Measurements from ENCODE around the gene STPG1. TPM values are rescaled to one million over a fixed set of nuclear protein-coding genes. Genes with fewer than 3 reads are reported as not detected.

STPG1 gene, protein sequence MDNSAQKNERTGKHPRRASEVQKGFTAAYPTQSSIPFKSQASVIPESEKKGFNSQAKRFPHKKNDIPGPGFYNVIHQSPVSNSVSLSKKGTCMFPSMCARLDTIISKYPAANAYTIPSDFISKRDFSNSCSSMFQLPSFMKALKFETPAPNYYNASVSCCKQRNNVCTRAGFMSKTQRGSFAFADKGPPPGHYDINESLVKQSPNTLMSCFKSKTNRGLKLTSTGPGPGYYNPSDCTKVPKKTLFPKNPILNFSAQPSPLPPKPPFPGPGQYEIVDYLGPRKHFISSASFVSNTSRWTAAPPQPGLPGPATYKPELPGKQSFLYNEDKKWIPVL
- total RNA-seq = 10.6 and 11.4 TPM in 2 replicates

DNA sequence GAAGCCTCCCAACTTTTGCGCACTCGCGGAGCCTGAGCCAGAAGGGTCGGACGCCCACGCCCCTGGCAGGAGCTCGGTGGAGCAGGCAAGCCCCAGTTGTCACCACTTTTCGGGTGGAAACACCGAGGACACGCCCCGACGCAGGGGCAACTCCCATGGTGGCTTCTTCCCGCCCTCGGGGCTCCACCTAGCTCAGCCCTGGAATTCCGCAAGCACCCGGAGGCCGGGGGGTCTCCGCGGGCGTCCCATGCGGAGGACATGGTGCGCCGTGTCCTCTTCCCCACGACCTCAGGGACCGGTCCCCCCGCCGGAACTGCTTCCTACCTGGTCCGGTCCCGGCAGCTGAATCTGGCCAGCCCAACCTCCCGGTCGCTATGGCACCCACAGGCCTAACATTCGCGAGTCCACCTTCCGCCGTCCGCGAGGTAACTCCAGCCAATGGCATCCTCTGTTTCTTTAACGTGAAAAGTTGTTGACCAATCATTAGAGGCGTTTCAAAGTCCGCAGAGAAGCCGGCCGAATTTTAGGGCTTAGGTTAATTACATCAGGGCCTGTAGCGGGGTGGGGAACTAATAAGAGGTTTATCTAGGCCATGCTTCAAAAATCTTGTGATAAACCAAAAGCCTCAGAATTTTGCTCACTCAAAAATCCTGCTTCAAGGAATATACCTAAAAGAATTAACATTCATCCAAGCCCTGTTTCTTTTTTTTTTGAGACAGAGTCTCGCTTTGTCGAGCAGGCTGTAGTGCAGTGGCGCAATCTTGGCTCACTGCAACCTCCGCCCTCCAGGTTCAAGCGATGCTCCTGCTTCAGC, at the start of gene STPG1:
TSS of gene STPG1 (minus strand) at position 433 of the 814 bp plus-strand sequence. CDS start 12,394 bp downstream, outside the sequence.

DNA sequence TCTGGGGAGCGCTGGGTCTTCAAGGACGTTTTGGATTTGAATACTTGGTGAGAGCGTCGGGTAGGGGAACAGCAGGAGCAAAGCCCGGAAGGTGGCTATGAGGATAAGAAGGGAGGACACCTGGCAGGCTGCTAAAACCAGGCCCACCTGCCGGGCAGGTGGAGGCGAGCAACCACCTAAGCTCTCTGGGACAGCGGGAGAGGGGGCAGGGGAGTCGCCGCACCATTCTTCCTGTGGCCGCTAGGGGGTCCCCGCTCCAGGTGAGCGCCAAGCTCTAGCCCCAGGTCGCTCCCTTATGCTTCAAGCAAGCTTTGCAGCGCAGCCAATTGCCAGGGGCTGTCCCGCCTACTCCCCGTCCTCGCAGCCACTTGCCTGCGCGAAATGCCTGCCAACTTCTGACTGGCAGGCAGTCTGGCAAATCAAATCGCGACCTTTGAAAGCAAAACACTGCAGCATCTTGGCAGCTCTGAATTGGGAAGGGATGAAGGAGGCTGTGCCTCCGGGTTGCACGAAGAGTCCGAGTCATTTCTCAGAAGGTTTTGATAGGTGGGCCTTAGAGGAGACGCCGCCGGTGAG, 1.8 kb upstream of the STPG1 start, which contains the start of gene NIPAL3:
TSS of gene NIPAL3 (plus strand) at position 469 of the 576 bp plus-strand sequence. CDS start 3,746 bp downstream, outside the sequence.

GRCh38 chr1:24319312-24319863, 94.2 kb downstream of the STPG1 start, which contains the start of gene GRHL3:
TSS of gene GRHL3 (plus strand) at chr1:24319357. CDS start at chr1:24319552, 195 bp downstream.

Other genes with a start within 250 kb of the STPG1 start
- gene IFNLR1, start 226.5 kb downstream of the STPG1 start, total RNA-seq = 3.4 and 8.0 TPM in 2 replicates
- gene GRHL3, start 94.4 kb downstream of the STPG1 start, total RNA-seq = 46.5 and 61.6 TPM in 2 replicates
- gene NIPAL3, start 2.0 kb upstream of the STPG1 start, total RNA-seq = 49.6 and 64.5 TPM in 2 replicates
- gene RCAN3, start 89.1 kb upstream of the STPG1 start, total RNA-seq = 13.4 and 20.2 TPM in 2 replicates
- 0.07 TPM in 1 of 2 replicates, not detected in the other for gene NCMAP, start 142.3 kb upstream of the STPG1 start, total RNA-seq
- 48.9 and 60.9 TPM in 2 replicates for gene SRRM1, start 229.5 kb upstream of the STPG1 start, total RNA-seq

All from airway epithelial cell (primary cell).